HG03469 (cell line): ENCODE results near the gene KLK12.

Experiments used
- ATAC-seq: cut with Tn5 transposase; IDR thresholded peaks from one replicate; pipeline ENCODE4 v1.9.1; 2021; ENCODE audit warnings: mild to moderate bottlenecking, moderate library complexity, moderate number of reproducible peaks; ENCODE audit not compliant: unreplicated experiment

KLK12 gene, protein sequence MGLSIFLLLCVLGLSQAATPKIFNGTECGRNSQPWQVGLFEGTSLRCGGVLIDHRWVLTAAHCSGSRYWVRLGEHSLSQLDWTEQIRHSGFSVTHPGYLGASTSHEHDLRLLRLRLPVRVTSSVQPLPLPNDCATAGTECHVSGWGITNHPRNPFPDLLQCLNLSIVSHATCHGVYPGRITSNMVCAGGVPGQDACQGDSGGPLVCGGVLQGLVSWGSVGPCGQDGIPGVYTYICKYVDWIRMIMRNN

DNA sequence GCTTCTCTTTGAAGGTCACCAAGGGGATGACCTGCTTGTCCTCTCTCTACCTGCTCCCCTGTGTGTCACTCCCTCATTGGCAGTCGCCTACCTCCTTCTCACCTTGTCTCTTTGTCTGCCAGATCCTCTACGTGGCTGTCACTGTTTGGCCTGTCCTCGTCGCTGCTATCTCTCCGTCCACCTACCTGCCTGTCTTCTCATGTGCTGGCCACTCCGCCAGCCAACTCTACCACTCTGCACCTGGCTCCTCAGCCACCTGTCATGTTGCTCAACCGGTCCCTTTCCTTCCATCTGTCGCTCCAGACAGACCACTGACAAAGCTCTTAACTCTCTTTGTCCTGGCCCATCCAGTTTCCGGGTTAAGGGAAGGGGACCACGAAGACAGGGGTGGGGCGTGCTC lies at the start of gene KLK12:
Gene KLK12, minus strand, starts transcription at position 299 of the 400 bp plus-strand sequence. CDS start 381 bp downstream, outside the sequence.
- no peak for ATAC-seq

DNA sequence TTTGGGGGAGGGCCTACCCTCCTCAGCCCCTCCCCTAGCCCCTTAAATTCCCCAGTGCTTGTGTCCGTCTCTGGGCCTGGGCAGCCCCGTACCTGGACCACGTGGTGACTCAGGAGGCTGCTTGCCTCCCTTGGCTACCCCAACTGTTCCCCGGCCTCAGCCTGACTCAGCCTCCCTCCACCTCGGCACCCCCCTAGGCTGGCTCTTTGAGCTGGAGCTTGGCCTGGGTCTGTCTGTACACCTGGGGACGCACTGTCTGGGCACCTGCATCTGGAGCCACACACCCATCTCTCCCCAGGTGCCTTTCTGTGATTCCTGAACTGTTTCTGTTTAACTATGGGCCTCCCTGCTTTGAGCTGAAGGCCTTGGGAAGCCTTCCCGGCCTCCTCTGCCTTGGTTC lies 49.7 kb upstream of the KLK12 start:
- no peak for ATAC-seq

DNA sequence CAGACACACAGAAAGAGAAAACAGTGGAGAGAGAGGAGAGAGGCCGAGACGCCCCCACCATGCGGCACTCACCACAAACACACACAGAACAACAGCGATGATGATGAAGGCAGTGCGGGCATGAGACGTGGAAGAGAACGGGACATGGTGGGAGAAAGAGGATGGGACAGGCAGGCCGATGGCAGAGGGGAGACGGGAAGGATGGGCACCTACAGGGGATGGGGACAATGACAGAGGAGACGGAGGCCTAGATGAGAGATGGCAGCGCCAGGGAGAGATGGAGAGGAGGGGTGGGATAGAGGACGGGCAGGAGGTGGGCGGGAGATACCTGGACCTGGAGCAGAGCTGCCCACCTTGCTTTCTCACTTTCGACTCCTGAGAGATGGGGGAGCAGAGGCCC lies 49.0 kb upstream of the KLK12 start:
- no peak for ATAC-seq

DNA sequence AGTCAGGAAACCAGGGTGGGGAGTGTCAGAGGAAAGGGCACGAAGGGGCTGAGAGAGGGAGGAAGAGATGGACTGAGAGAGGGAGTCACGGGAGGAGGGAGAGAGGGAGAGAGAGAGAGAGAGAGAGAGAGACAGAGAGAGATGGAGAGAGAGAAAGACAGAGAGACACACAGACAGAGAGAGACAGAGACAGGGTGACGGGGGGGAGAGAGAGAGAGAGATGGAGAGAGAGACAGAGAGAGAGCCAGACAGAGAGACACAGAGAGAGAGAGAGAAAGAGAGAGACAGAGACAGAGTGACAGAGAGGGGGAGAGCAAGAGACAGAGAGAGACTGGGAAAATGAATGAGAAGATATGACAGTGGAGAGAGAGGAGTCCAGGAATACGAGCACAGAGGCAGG lies 48.4 kb upstream of the KLK12 start:
- ATAC-seq, result no peak

DNA sequence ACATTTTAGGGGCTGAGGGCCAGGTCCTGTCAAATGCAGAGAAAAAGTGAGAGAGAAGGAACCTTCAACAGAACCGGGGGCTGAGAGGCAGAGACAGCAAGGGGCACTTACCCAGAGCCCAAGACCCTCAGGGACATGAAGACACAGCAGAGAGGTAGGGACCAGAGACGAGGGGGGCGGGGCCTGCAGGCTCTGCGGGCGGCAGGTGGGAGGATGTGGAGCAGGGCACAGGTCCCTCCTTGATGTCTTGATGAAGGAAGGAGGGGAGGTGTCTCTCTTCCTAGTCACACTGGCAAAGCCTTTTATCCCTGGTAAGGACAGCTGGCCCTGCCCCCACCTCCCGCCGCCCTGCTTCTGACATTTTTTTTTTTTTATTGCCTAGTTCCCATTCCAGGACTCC lies 47.8 kb upstream of the KLK12 start, which contains the start of gene KLK14:
Gene KLK14, minus strand, starts transcription at position 277 of the 400 bp plus-strand sequence. Its CDS starts 273 bp downstream, at position 4.
- no peak for ATAC-seq

DNA sequence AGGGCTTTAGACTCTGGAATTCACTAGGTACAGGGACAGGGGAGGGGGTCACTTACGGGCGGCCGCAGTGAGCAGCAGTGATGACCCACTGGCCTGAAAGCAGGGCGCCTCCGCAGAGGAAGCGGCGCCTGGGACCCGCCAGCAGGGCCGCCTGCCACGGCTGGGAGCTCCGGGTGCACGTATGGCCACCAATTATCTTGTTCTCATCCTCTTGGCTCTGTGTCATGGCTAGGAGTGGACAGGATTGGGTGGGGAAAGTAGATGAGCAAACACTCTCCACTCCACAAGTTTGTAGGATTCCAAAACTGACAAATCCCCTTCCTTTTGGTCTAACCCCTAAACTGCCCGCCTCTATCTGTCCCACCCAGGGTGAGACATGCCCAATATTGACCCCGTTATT lies 46.7 kb upstream of the KLK12 start:
- no peak for ATAC-seq

DNA sequence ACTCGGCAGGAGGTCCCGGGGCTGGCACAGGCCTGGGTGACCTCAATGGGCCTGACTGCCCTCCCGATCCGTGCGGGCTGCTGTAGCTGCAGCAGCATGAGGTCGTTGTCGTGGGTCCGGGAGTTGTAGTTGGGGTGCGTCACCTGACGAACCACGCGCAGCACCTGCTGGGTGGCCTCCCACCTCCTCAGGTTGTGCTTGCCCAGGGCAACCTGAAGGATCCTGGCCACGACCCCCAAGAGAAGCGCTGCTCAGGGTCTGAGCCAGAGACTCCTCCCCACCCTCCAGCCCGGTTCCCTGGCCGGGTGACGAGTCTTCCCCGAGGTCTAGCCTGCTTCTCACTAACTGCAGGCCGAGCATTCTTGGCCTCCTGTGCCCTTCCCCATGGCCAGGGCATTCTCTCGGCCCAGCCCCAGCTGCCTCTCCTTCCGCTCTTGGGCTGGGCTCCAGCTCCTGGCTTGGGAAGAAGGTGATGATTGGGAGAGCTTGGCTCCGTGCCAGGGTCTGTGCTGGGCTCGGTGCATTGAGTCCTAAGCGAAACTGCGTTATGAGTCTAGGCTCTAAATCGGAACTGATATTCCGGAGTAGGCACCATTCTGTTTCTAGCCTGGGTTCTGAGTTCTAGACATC lies 44.8 kb upstream of the KLK12 start:
- ATAC-seq, result no peak

DNA sequence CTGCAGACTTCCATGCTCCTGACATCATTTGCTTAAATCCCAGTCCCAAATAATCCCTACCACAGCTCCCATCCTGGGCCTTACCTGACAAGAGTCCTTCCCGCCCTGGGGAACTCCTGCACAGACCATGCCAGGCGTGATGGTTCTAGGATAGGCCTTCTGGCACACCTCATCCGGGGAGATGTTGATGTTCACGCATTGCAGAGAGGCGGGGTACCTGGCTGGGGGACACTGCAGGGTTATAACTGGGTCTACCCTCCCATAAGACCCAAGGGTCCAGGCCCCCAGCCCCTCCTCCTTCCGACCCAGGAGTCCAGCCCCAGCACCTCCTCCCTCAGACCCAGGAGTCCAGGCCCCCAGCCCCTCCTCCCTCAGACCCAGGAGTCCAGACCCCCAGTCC lies 43.9 kb upstream of the KLK12 start:
- ATAC-seq, result no peak

DNA sequence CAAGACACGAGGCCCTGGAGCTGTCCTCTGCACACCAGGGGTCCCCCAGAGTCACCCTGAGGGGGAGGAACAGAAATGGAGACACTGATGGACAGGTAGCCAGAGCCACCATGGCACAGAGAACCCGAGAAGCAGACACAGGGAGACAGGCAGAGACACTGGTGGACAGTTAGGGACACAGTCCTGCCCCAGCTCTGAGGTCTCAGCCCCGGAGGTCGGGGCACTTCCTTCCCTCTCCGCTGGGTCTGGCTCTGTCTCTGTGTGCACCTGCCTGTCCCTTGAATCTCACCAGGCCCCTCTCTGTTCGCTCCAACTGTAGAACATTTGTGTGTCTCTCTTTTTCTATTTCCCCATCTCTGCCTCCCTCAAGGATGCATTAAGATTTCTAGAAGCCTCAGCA lies 43.3 kb upstream of the KLK12 start:
- ATAC-seq, result no peak

DNA sequence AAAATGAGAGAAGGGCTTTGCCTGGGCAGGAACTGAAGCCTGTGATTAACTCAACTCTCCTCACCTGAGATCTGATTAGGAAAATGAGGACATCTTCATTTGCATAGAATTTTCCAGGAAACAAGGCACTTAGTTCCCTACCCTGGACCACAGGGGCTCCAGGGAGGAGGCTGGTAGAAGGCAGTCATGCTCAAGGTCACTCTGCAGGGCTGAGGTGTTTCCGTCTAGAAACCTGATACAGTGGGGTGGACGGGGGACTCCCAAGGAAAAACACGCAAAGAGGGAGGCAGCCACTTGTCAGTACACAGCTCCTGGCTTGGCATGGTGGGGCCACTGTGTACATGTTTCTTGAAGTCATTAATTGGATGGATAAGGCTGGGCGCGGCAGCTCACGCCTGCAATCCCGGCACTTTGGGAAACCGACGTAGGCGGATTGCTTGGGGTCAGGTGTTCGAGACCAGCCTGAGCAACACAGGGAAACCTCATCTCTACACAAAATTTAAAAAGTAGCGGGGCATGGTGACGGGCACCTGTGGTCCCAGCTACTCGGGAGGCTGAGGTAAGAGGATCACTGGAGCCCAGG lies 41.9 kb upstream of the KLK12 start:
- ATAC-seq, result no peak

DNA sequence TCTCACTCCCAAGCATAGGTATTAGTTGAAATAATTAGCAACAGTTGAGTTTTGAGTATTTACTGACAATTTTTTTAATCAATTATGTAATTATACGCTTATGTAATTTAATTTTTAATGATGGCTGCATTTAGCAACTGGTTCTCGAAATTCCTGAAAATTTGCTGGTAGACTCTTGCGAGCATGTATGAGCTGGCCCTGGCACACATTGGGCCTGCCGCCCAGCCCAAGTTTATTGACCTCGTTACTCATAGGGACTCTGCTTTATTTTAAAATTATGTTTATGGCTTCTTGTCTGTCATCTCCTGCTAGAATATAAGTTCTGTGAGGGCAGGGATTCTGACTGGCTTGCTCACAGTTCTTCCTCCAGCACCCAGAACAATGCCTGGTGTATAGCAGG lies 41.2 kb upstream of the KLK12 start:
- no peak for ATAC-seq

DNA sequence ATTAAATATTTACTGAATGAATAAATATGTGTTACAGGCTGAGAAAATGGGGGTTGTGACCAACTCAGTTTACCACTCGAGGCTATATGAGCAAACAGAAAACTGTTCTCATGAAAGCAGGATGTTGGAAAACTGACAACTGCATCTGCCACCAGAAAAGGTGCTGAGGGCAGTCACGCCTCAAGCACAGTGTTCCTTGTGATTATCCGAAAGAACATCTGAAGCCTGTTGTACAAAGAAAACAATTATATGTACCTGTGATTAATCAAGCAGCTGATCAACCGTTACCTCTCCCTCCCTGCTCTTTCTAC lies 36.2 kb upstream of the KLK12 start:
- ATAC-seq, result no peak

DNA sequence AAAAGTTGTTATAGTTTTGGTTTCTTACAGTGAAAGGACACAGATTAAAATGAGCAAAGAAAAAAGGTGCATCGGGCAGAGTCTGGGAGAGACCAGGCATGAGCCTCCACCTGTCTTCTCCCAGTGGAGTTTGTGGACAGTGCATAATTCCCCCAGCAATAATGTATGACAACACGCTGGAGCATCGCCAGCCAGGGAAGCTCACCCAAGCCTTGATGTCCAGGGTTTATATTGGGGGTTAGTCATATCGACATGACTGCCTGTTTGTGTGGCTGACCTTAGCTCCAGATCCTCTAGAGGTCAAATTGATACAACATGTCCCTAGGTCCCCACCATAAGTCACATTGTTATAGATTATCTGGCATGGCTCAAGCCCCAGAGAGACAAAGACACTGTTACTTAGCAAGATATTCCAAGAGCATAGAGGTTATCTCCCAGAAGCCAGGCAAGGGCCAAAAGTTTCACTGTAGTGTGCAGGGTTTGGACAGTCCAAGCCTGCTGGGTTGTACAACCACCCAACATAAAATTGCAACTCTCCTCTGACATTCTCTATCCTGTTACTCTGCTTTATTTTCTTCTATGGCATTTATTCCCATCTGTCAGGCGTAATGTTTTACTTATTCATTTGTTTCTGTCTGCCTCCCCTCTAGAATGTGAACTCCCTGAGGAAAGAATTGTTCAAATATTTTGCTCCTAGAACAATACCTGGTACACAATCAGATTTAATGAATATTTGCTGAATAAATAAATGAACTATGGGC lies 35.7 kb upstream of the KLK12 start:
- no peak for ATAC-seq

DNA sequence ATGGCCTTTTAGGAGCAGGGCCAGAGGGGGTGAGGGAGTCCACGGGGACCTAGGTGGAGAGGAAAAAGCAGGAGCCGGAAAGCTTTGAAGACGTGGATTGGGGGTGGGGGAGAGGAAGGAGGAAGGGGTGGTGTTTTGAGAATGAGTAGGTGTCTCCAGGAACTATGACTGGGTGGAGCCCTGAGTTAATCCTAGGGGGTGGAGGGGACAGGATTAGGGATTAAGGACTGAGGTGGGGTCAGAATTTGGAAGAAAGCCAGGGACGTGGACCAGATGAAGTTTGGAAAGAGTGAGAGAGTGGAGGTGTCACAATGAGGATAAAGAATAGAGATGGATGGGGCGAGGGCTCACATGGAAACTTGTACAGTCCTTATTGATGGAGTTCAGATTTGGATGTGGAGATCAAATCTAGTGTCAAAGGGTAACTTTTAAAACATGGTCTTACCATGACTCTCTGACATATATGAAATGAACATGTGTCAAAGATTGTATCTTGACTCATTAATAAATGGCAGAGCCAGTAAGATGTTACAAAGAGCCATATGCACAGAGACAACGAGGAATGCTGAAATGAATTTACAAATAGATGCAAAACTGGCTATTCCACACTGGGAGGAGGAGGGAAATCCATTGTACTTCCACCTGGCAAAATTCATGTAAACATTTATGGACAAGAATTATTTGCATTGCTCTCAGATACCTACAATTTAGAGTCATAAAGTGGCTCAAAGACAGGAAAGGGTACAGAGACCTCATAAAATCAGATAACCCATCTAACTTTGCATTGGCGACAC lies 31.8 kb upstream of the KLK12 start:
- ATAC-seq, result no peak

DNA sequence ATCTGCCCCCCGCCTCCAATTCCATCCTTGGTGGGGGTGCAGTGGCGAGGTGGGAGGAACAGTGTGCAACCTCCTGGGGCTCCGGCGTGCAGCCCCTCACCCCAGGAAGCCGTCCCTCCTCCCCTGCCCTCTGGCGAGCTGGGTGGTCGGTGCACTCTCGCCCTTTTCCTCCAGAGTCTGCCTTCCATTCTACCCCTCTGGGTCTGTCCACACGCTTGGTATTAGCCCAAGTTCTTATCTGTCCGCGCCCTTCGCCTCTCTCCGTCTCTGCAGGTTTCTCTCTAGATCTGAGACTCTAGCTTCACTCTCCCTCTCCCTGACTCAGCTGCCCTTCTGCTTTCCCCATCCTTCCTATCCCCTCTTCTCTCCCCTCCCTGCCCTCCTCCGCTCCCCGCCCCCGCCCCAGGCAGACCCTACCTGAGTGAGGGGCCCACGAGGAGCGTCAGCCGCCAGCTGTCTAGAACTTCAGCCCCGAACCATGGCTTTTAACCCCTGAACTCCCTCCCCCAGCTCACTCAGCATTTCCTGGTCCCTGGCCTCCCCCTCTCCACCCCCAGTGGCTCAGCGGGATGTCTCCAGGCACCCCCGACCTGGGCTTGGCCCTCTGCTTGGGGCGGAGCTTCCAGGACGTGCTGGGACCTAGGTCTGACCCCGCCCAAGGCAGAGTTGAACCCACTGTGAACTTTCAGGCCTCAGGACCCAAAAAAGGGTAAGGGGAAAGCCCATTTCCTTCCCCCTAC lies 30.6 kb upstream of the KLK12 start:
- no peak for ATAC-seq

DNA sequence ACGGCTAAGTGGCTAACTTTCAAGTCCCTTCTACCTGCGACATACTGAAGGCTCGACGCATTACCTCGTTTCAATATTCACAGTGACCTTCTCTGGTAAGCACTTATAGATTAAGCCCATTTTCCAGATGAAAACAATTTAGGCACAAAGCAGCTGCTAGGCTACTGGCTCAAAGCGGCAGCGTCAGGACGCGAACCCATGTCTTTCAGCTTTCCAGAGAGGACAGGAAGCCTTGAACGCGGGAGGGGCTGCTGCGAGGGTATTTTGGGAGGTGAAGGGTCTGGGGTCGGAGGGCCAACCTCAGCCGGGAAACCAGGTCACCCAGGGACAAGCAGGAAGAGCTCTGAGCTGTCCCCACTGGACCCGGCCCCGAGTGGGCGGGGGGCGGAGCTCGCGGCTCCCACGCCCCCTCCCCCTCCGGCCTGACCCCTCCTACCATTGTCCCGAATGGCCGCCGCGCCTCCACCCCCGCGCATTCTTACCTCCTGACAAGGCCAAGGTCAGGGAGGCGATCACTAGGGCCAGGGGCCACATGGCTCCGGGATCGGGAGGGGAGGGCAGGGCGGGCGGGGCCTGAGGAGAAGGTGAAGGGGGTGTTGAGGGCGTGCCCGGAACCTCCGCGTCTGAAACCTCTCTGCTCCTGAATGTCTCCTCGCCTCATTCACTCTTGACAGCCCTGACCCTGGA lies 29.9 kb upstream of the KLK12 start, which contains the start of gene KLK13:
Gene KLK13, minus strand, starts transcription at position 559 of the 687 bp plus-strand sequence. Its CDS starts 25 bp downstream, at position 534.
- no peak for ATAC-seq

DNA sequence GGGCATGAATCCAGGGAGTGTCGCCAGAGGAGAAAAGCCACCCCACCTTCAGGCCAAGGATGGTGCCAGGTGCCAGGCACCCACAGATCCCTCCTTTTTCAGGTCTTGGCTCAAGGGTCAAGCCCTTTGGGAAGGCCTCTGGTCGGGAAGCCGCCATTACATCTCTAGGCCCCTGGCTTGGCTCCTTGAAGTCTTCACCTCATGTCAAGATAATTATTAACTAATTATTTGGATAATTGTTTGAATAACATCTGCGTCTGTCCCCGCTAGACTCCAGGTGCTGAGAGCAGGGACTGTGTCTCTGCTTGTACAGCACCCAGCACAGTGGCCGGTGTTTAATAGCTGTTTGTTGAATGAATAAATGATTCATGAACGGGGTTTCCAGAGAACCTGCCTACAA lies 28.9 kb upstream of the KLK12 start:
- ATAC-seq, result no peak

DNA sequence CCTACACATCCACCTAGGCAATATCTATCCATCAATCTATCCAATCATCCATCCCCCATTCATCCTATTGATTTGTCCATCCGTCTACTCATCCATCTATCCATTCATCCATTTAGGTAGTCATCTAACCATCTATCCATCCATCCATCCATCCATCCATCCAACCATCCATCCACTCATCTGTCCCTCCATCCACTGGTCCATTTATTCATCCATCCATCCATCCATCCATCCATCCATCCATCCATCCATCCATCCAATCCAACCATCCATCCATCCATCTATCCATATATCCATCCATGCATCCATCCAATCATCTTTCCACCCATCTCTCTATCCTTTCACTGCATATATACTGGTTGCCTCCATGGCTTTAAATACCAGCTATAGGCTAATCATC lies 26.2 kb upstream of the KLK12 start:
- no peak for ATAC-seq

DNA sequence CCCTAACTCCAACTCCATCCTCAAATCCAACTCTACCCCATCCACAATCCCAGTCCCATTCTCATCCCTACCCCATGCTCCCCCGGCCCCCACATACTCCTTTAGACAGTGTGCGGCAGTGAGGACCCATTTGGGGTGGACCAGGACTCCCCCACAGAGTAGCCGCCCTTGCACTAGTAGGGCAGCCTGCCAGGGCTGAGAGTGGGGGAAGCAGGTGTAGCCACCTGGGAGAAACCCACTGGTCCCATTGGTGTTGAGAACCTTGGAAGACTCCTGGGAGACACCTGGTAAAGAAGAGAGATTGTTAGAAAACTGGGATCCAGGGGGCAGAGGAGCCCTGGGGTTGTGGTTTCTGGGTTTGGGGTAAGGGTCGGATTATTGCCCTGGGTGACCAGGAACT lies 25.5 kb upstream of the KLK12 start:
- no peak for ATAC-seq

DNA sequence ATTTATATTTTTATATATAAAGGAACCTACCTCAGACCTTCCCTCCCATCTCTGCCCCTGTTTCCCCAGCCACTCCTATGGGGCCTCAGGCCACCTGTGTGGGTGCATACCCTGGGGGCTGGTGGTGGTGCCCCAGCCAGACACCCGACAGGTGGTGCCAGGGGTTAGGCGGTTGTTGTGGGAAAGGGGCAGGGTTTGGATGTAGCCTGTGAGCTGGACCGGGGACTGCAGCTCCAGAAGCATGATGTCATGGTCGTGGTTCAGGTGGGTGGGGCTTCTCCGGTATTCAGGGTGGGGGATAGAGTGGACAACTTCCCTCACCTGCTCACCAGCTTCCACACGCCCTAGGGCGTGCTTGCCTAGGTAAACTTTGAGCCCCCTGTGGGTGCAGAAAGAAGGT lies 24.9 kb upstream of the KLK12 start:
- no peak for ATAC-seq
